HepG2 (cell line): ENCODE data around the gene DDRGK1. TPM values are rescaled to one million over a fixed set of nuclear protein-coding genes. Genes with fewer than 3 reads are reported as not detected.

Source experiments
- AGO1 ChIP-seq: fragments of 200-400 bp; formaldehyde crosslinking; IDR thresholded peaks from 2 replicates; pipeline ENCODE4 v1.6.1; 2017; ENCODE audit warnings: mild to moderate bottlenecking, low read depth, low read length, moderate library complexity; ENCODE audit not compliant: poor library complexity, severe bottlenecking
- ATF3 ChIP-seq: sonication (generic); formaldehyde crosslinking; IDR thresholded peaks from 2 replicates; pipeline ENCODE4 v1.4.0; 2020; ENCODE audit warnings: missing genetic modification reagents
- CENPT ChIP-seq: sonication (generic); formaldehyde crosslinking; IDR thresholded peaks from 2 replicates; pipeline ENCODE4 v1.8.0; 2022; ENCODE audit warnings: low read depth, mild to moderate bottlenecking, moderate library complexity, missing genetic modification reagents
- CERS6 ChIP-seq: sonication (generic); formaldehyde crosslinking; IDR thresholded peaks from 2 replicates; pipeline ENCODE4 v1.5.0; 2020; ENCODE audit warnings: missing genetic modification reagents
- FOXA3 ChIP-seq: IDR thresholded peaks from 2 replicates; pipeline ENCODE4 v1.6.1; 2016; ENCODE audit warnings: missing genetic modification reagents, missing compliant biosample characterization
- MTF2 ChIP-seq: sonication (generic); formaldehyde crosslinking; IDR thresholded peaks from 2 replicates; pipeline ENCODE4 v1.5.0; 2020; ENCODE audit warnings: missing genetic modification reagents, borderline replicate concordance
- PPARG ChIP-seq: conservative IDR thresholded peaks from 2 replicates; pipeline ENCODE4 v1.6.1; 2016; ENCODE audit warnings: missing biosample characterization, missing genetic modification reagents
- RNF2 ChIP-seq: fragments of 450-650 bp; conservative IDR thresholded peaks from 2 replicates; pipeline ENCODE4 v1.6.1; 2016; ENCODE audit warnings: low read depth
- RXRB ChIP-seq: IDR thresholded peaks from 2 replicates; pipeline ENCODE4 v1.6.1; 2016; ENCODE audit warnings: borderline replicate concordance, missing genetic modification reagents, missing compliant biosample characterization
- THAP7 ChIP-seq: sonication (generic); formaldehyde crosslinking; IDR thresholded peaks from 2 replicates; pipeline ENCODE4 v1.8.1; 2023; ENCODE audit warnings: mild to moderate bottlenecking, missing genetic modification reagents
- THRA ChIP-seq: sonication (generic); formaldehyde crosslinking; IDR thresholded peaks from 2 replicates; pipeline ENCODE4 v1.4.0; 2020; ENCODE audit warnings: missing genetic modification reagents, borderline replicate concordance
- XBP1 ChIP-seq: sonication (generic); formaldehyde crosslinking; IDR thresholded peaks from 2 replicates; pipeline ENCODE4 v1.5.0; 2020; ENCODE audit warnings: missing genetic modification reagents
- ZEB1 ChIP-seq: IDR thresholded peaks from 2 replicates; pipeline ENCODE4 v1.6.1; 2012; ENCODE audit warnings: mild to moderate bottlenecking, low read depth, inconsistent platforms; ENCODE audit not compliant: insufficient replicate concordance
- ZNF160 ChIP-seq: sonication (generic); formaldehyde crosslinking; IDR thresholded peaks from 2 replicates; pipeline ENCODE4 v1.8.0; 2022; ENCODE audit warnings: mild to moderate bottlenecking, inconsistent platforms, missing genetic modification reagents
- ZNF225 ChIP-seq: sonication (generic); formaldehyde crosslinking; IDR thresholded peaks from 2 replicates; pipeline ENCODE4 v1.4.0; 2020; ENCODE audit warnings: mild to moderate bottlenecking, missing genetic modification reagents
- ZNF280D ChIP-seq: sonication (generic); formaldehyde crosslinking; IDR thresholded peaks from 2 replicates; pipeline ENCODE4 v1.5.1; 2020; ENCODE audit warnings: mild to moderate bottlenecking, missing genetic modification reagents
- ZNF614 ChIP-seq: IDR thresholded peaks from 2 replicates; pipeline ENCODE4 v1.6.1; 2018; ENCODE audit warnings: missing biosample characterization, missing genetic modification reagents, inconsistent platforms, borderline replicate concordance
- ZNF710 ChIP-seq: sonication (generic); formaldehyde crosslinking; IDR thresholded peaks from 2 replicates; pipeline ENCODE4 v1.5.0; 2020; ENCODE audit warnings: mild to moderate bottlenecking, missing genetic modification reagents, borderline replicate concordance
- ZNF766 ChIP-seq: sonication (generic); formaldehyde crosslinking; IDR thresholded peaks from 2 replicates; pipeline ENCODE4 v1.5.0; 2020; ENCODE audit warnings: missing genetic modification reagents, borderline replicate concordance
- ZNF792 ChIP-seq: IDR thresholded peaks from 2 replicates; pipeline ENCODE4 v1.6.1; 2016
- polyA plus RNA-seq, 8 experiments: library from polyadenylated mRNA; depleted of rRNA in 3 of 8; stranded (reverse) in 7 of 8; unstranded in 1 of 8; fragments of >200 nt; fragmentation: Illumina TruSeq in 4 of 8; extraction: Trizol in 4 of 8; gene quantifications; 2 replicates each; pipeline versions ENCODE4 v1.2.1 to v1.2.3, GENCODE V29; 2011 to 2016; ENCODE audit warnings: low read depth in 4 of 8, missing spikeins in 1 of 8, mixed read lengths in 1 of 8; ENCODE audit not compliant: insufficient read depth in 1 of 8
- total RNA-seq, 5 experiments: library from RNA; depleted of rRNA; stranded (reverse); fragments of >200 nt; fragmentation: Illumina TruSeq; extraction: Trizol; gene quantifications; 2 replicates each; pipeline ENCODE4 v1.2.3, GENCODE V29; 2016; ENCODE audit warnings: low read depth in 1 of 5

The DDRGK1 gene
- total and polyA plus RNA-seq, 2 of the 13 experiments (the other 11 are each of a cell fraction or from before 2014, with no cell fraction given), result 96.7 to 149 TPM

- TF ChIP-seq ZNF280D (CRISPR knock-in tag) (peak; percentile 42; the same call in 1 of the 2 replicates), ZNF614 (CRISPR knock-in tag) (peak; percentile 15; the same call in 1 of the 2 replicates), RNF2 (no peak; the same call in 1 of the 2 replicates), CERS6 (CRISPR knock-in tag) (no peak), ZEB1 (no peak), ZNF766 (CRISPR knock-in tag) (no peak), ZNF160 (CRISPR knock-in tag) (no peak), XBP1 (CRISPR knock-in tag) (no peak), RXRB (CRISPR knock-in tag) (no peak; the same call in 1 of the 2 replicates), ZNF792 (CRISPR knock-in tag) (no peak; the same call in 1 of the 2 replicates), THRA (CRISPR knock-in tag) (no peak), PPARG (CRISPR knock-in tag) (no peak), AGO1 (peak; percentile 82), MTF2 (CRISPR knock-in tag) (no peak), CENPT (CRISPR knock-in tag) (0 out of 2 replicates have a peak, but pooled peaks have one; percentile 17), ZNF225 (peak; percentile 90), ATF3 (0 out of 2 replicates have a peak, but pooled peaks have one; percentile 58), THAP7 (CRISPR knock-in tag) (0 out of 2 replicates have a peak, but pooled peaks have one; percentile 55), FOXA3 (CRISPR knock-in tag) (peak; percentile 20; the same call in 1 of the 2 replicates), ZNF710 (CRISPR knock-in tag) (no peak; the same call in 1 of the 2 replicates)
Observed at GRCh38 chr20:3203315-3204123, 963 bp downstream of the DDRGK1 start (continued).
